Coronary artery (tissue), 2 donors: Measurements from ENCODE around the gene GRID1.

Source experiments
- DNase-seq: peaks from one replicate; pipeline ENCODE4 v3.0.0-alpha.2; 2017; ENCODE audit warnings: low spot score
- H3K27ac ChIP-seq, 2 donors: fragments of 200-600 bp; sonication (generic); one replicate each; pipeline ENCODE4 v1.5.1; 2016 to 2019
- H3K4me3 ChIP-seq: fragments of 200-600 bp; sonication (generic); 2 replicates; pipeline ENCODE4 v1.5.1; 2016; ENCODE audit warnings: mild to moderate bottlenecking, moderate library complexity
- TF ChIP-seq, protein P1 (sequence below): fragments of 200-600 bp; sonication (generic); IDR thresholded peaks from one replicate; pipeline ENCODE4 v1.5.1; 2019; ENCODE audit warnings: antibody characterized with exemption

Gene GRID1

DNA sequence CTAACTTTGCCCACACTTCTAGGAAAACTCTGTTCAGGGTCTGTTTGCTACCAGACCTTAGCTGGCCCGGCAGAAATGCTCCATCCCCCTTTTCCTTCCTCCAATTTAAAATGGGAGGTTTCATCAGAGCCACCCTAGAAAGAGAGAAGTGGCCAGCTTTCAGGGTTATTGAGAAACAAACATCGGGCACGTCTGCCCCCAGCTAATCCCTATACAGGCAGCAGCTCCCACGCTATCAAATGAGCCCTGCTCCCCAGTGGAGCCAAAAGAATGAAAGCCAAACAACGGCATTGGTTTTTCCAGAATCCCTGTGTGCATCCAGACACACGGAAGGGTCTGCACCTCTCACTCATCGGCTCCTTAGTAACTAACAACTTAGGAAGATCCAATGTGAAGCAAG is 132.5 kb downstream of the GRID1 start:
- Histone ChIP-seq H3K27ac (no peak overlapping the region), H3K4me3 (no peak overlapping the region)
- TF ChIP-seq, protein P1, sequence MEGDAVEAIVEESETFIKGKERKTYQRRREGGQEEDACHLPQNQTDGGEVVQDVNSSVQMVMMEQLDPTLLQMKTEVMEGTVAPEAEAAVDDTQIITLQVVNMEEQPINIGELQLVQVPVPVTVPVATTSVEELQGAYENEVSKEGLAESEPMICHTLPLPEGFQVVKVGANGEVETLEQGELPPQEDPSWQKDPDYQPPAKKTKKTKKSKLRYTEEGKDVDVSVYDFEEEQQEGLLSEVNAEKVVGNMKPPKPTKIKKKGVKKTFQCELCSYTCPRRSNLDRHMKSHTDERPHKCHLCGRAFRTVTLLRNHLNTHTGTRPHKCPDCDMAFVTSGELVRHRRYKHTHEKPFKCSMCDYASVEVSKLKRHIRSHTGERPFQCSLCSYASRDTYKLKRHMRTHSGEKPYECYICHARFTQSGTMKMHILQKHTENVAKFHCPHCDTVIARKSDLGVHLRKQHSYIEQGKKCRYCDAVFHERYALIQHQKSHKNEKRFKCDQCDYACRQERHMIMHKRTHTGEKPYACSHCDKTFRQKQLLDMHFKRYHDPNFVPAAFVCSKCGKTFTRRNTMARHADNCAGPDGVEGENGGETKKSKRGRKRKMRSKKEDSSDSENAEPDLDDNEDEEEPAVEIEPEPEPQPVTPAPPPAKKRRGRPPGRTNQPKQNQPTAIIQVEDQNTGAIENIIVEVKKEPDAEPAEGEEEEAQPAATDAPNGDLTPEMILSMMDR, result no peak
- no peak for DNase-seq

GRCh38 chr10:86233131-86233530 is 133.5 kb downstream of the GRID1 start:
- TF ChIP-seq, protein P1, result no peak
- DNase-seq, result no peak
- Histone ChIP-seq H3K27ac (no peak overlapping the region), H3K4me3 (no peak overlapping the region)

GRCh38 chr10:86232644-86233043 is 134.0 kb downstream of the GRID1 start:
- no peak for DNase-seq
- TF ChIP-seq, protein P1, result no peak
- Histone ChIP-seq H3K4me3 (no peak overlapping the region), H3K27ac (no peak overlapping the region)

GRCh38 chr10:86231796-86232560 is 134.6 kb downstream of the GRID1 start:
- Histone ChIP-seq H3K27ac (no peak overlapping the region), H3K4me3 (no peak overlapping the region)
- DNase-seq, result no peak
- TF ChIP-seq, protein P1, result no peak

DNA sequence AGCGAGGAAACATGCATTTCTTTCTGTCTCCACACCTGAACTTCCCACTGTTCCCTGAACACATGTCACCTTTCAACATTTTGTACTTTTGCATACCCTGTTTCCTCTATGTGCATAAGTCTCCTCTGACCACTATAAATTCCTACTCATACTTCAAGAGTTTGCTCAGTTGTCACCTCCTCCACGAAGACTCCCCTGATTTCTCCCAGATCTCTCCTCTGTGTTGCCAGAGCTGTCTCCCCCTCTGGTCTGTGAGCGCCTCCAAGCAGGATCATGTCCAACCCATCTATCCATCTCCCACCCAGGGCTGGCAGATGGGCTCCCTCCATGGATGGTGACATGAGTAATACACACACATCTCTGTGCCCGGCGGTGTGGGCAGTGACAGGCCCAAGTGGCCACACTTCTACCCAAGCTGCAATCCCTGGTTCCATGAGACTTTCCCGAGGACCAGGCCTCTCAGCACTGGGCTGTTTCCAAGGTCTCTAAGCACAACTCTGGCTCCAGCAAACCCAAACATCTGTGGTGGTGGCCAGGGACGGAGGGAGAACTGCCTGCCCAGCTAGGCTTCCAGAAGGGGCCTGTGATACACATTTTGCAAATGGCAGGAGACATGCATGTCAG is 135.9 kb downstream of the GRID1 start:
- TF ChIP-seq, protein P1, result no peak
- Histone ChIP-seq H3K27ac (no peak overlapping the region), H3K4me3 (no peak overlapping the region)
- DNase-seq, result no peak

DNA sequence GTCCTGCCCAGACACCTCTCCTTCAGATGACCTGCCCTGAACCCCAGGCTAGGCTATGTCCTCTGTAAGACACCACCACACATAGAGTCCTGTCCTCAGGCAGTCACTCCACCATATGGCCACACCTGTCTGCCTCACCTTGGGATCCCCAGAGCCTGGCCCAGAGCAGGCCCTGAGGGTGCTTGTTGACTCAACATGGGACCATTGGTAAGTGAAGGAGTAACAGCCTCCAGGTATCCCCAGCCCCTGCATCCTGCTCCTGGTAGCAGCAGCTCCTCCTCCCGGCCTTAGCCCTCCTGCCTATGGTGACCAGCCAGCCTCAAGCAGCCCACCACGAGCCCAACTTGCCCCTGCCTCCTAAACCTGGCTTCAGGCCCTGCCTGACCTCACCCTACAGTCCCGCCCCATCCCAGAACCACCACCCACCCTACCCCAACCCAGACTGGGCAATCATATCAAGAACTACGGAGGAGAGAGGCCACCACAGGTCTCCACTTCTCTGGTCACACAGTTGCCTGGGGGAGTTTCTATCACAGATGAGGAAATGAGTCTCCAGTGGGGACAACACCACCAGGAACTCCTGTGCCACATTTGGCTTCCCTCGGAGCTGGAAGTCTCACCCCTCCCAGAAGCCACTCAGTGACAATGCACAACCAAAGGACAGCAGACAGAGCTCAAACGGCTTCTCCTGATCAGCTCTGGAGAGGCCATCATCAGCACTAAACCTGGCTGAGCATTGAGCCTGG is 136.6 kb downstream of the GRID1 start:
- H3K27ac ChIP-seq, result no peak overlapping the region
- TF ChIP-seq, protein P1, result no peak

More for the DNA sequence above, 136.6 kb downstream of the GRID1 start:
- no peak overlapping the region for H3K4me3 ChIP-seq
- no peak for DNase-seq
